RWPE2 (cell line): ENCODE results near the gene BLOC1S6.

Experiments used
- ATAC-seq: fragments of 200-7000 bp; cut with Tn5 transposase; 3 replicates; pipeline ENCODE4 v1.9.1; 2021; ENCODE audit warnings: low read depth
- DNase-seq: peaks from one replicate; pipeline ENCODE4 v3.0.0-alpha.2; 2020; ENCODE audit warnings: low spot score
- H3K27ac ChIP-seq: fragments of 450-650 bp; 2 replicates; pipeline ENCODE4 v1.5.1; 2017; ENCODE audit warnings: mild to moderate bottlenecking; ENCODE audit not compliant: poor library complexity, severe bottlenecking
- H3K27me3 ChIP-seq: fragments of 250-450 bp; sonication (Bioruptor Pico); 2 replicates; pipeline ENCODE4 v1.5.1; 2021; ENCODE audit warnings: mild to moderate bottlenecking, moderate library complexity; ENCODE audit not compliant: insufficient read depth, poor library complexity, severe bottlenecking
- H3K36me3 ChIP-seq: fragments of 250-450 bp; sonication (Bioruptor Pico); 2 replicates; pipeline ENCODE4 v1.5.1; 2020; ENCODE audit warnings: low read depth, mild to moderate bottlenecking, moderate library complexity
- H3K4me1 ChIP-seq: fragments of 250-450 bp; sonication (Bioruptor Pico); 2 replicates; pipeline ENCODE4 v1.5.1; 2021; ENCODE audit warnings: mild to moderate bottlenecking, moderate library complexity; ENCODE audit not compliant: insufficient read depth, poor library complexity, severe bottlenecking
- H3K4me3 ChIP-seq: fragments of 250-450 bp; sonication (Bioruptor Pico); 2 replicates; pipeline ENCODE4 v1.5.1; 2021; ENCODE audit warnings: mild to moderate bottlenecking, moderate library complexity; ENCODE audit not compliant: severe bottlenecking
- H3K9me3 ChIP-seq: fragments of 250-450 bp; sonication (Bioruptor Pico); 2 replicates; pipeline ENCODE4 v1.5.1; 2021; ENCODE audit warnings: mild to moderate bottlenecking, moderate library complexity; ENCODE audit not compliant: severe bottlenecking
- CTCF ChIP-seq: fragments of 450-650 bp; IDR thresholded peaks from one replicate; pipeline ENCODE4 v1.5.1; 2017; ENCODE audit warnings: mild to moderate bottlenecking, moderate library complexity; ENCODE audit not compliant: poor library complexity, severe bottlenecking

The BLOC1S6 gene

GRCh38 chr15:45550436-45550835 is 36.7 kb upstream of the BLOC1S6 start:
- no peaks in the 10 kb centered on the region for H3K27me3 ChIP-seq
- no peaks in the 10 kb centered on the region for H3K9me3 ChIP-seq
- H3K36me3 ChIP-seq, result no peaks in the 10 kb centered on the region
- peak overlapping the region; percentile 51 for H3K27ac ChIP-seq
- DNase-seq, result no peak
- TF ChIP-seq CTCF, result no peak
- H3K4me3 ChIP-seq, result no peak overlapping the region
- H3K4me1 ChIP-seq, result peaks cover 12% of the 10 kb centered on the region
- peak; percentile 62 for ATAC-seq

GRCh38 chr15:45551676-45552075 is 35.5 kb upstream of the BLOC1S6 start:
- ATAC-seq (no peak), DNase-seq (no peak)
- Histone ChIP-seq H3K27ac (no peak overlapping the region), H3K27me3 (no peaks in the 10 kb centered on the region), H3K4me3 (no peak overlapping the region), H3K9me3 (no peaks in the 10 kb centered on the region), H3K36me3 (no peaks in the 10 kb centered on the region), H3K4me1 (peaks cover 12% of the 10 kb centered on the region)
- TF ChIP-seq CTCF, result no peak

DNA sequence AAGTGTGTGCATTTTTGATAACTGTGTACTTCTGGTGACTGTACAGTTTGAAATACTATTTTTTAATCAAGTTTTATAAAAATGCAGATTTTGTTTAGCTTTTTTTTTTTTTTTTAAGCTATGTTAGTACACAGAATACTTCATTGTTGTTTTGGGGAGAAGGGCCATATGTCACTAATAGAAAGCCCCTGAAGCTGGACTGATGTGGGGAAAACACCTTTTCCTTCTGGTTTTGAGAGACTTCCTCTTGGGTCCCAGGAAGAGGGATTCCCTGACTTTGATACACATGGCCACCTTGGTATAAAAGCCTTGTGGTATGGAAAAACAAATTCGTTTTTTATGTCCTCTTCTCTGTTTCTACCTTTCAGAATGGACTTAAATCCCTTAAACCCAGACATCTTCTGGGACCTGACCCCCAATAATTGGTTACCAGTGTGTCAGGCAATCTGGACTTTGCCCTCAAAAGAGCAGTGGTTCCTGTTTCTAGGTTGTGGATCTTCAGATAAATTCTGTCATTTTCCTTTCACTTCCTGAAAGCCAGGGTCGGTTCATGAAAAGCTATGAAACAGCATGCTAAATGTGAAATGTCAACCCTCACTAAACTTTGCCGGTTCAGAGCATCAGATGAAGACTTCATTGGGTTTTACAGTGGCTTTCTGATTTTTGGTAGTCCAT is 31.1 kb upstream of the BLOC1S6 start:
- no peaks in the 10 kb centered on the region for H3K27me3 ChIP-seq
- no peak for TF ChIP-seq CTCF
- no peak for ATAC-seq
- no peaks in the 10 kb centered on the region for H3K4me1 ChIP-seq
- H3K36me3 ChIP-seq, result no peaks in the 10 kb centered on the region
- H3K9me3 ChIP-seq, result no peaks in the 10 kb centered on the region
- no peak for DNase-seq
- no peak overlapping the region for H3K4me3 ChIP-seq
- no peak overlapping the region for H3K27ac ChIP-seq

GRCh38 chr15:45572617-45573016 is 14.6 kb upstream of the BLOC1S6 start:
- DNase-seq, result no peak
- no peak overlapping the region for H3K27ac ChIP-seq
- no peak for TF ChIP-seq CTCF

DNA sequence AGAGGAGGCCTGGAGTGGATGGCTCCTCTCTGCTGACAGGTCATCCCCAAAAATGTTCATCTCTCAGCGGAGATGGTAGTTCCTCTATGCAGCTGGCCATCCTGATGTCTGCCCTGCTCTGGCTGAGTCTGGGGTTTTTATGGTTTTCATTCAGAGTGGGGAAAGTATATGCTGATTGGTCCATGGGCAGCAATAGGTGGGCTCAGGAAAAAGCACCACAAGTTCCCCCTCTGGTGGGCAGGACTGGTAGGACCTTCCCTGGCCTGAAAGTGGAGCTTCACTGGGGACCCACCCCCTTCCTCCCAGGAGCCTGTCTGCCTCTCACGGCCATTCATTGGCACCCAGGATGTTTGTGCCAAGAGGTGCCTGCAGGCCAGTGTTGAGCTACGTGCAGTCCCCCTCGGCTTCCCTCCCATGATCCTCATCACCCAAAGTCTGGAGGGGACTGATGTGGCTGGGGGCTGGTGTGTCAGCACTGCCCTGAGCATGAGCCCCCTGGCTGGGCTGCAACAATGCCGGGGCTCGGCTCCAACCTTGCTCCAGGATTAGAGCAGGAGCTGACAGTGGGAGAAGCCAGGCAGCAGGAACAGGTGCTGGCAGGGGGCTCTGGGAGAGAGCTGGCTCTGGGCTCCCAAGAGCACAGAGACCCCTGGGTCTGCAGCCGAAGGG is 13.1 kb upstream of the BLOC1S6 start:
- DNase-seq, result no peak
- peak; percentile 77 for ATAC-seq
- no peak overlapping the region for H3K4me3 ChIP-seq

More at GRCh38 chr15:45572617-45573016, 14.6 kb upstream of the BLOC1S6 start:
- Histone ChIP-seq H3K9me3 (no peaks in the 10 kb centered on the region), H3K27me3 (peaks cover 10% of the 10 kb centered on the region), H3K36me3 (no peaks in the 10 kb centered on the region), H3K4me1 (no peaks in the 10 kb centered on the region), H3K4me3 (no peak overlapping the region)
- ATAC-seq, result no peak

More for the DNA sequence above, 13.1 kb upstream of the BLOC1S6 start:
- Histone ChIP-seq H3K9me3 (no peaks in the 10 kb centered on the region), H3K27me3 (peaks cover 10% of the 10 kb centered on the region), H3K4me1 (no peaks in the 10 kb centered on the region), H3K27ac (no peak overlapping the region), H3K36me3 (no peaks in the 10 kb centered on the region)
- peak; percentile 62 for TF ChIP-seq CTCF
